ENCODE results near the gene RSAD1. TPM values are rescaled to one million over a fixed set of nuclear protein-coding genes. Genes with fewer than 3 reads are reported as not detected.

Gene RSAD1
- total RNA-seq, 4 donors from 2014 or later = 18.7 to 25.9 (median 23.4) TPM

- no peak for ATAC-seq (ENCODE audit: low FRiP score)
- no peak for TF ChIP-seq CTCF (IDR thresholded peaks at IDR 0.05)
- DNase-seq (ENCODE audit: low spot score) = no peak
Measured at GRCh38 chr17:50440172-50440837, 38.4 kb upstream of the RSAD1 start.

- DNase-seq (ENCODE audit: low spot score) = no peak
- no peak for TF ChIP-seq CTCF (IDR thresholded peaks at IDR 0.05)
- ATAC-seq (ENCODE audit: low FRiP score) = no peak
Measured at GRCh38 chr17:50440838-50441829, 37.5 kb upstream of the RSAD1 start.

GRCh38 chr17:50443505-50443974 is 35.1 kb upstream of the RSAD1 start:
- no peak for TF ChIP-seq CTCF (IDR thresholded peaks at IDR 0.05)
- no peak for ATAC-seq (ENCODE audit: low FRiP score)
- no peak for DNase-seq (ENCODE audit: low spot score)

GRCh38 chr17:50444841-50445715 is 33.6 kb upstream of the RSAD1 start:
- DNase-seq (ENCODE audit: low spot score) = no peak
- ATAC-seq (ENCODE audit: low FRiP score) = no peak
- no peak for TF ChIP-seq CTCF (IDR thresholded peaks at IDR 0.05)

GRCh38 chr17:50445730-50446325 is 32.8 kb upstream of the RSAD1 start:
- DNase-seq (ENCODE audit: low spot score) (no peak), ATAC-seq (ENCODE audit: low FRiP score) (no peak)
- TF ChIP-seq CTCF (IDR thresholded peaks at IDR 0.05) = no peak

- no peak for ATAC-seq (ENCODE audit: low FRiP score)
- no peak for TF ChIP-seq CTCF (IDR thresholded peaks at IDR 0.05)
- no peak for DNase-seq (ENCODE audit: low spot score)
Measured at GRCh38 chr17:50447870-50448595, 30.6 kb upstream of the RSAD1 start.
